Lower leg skin (tissue), 3 donors: ENCODE results near the gene LARGE2.

ENCODE experiments used
- CTCF ChIP-seq, 3 donors: fragments of 450-650 bp; IDR thresholded peaks; one replicate each; pipeline ENCODE4 v1.5.1; 2016; ENCODE audit warnings: antibody characterized with exemption in 3 of 3, mild to moderate bottlenecking in 3 of 3, moderate library complexity in 2 of 3
- POLR2A ChIP-seq, 2 donors: fragments of 450-650 bp; IDR thresholded peaks; one replicate each; pipeline ENCODE4 v1.6.1; 2016 to 2017; ENCODE audit warnings: antibody characterized with exemption in 2 of 2, mild to moderate bottlenecking in 1 of 2, moderate library complexity in 1 of 2

DNA sequence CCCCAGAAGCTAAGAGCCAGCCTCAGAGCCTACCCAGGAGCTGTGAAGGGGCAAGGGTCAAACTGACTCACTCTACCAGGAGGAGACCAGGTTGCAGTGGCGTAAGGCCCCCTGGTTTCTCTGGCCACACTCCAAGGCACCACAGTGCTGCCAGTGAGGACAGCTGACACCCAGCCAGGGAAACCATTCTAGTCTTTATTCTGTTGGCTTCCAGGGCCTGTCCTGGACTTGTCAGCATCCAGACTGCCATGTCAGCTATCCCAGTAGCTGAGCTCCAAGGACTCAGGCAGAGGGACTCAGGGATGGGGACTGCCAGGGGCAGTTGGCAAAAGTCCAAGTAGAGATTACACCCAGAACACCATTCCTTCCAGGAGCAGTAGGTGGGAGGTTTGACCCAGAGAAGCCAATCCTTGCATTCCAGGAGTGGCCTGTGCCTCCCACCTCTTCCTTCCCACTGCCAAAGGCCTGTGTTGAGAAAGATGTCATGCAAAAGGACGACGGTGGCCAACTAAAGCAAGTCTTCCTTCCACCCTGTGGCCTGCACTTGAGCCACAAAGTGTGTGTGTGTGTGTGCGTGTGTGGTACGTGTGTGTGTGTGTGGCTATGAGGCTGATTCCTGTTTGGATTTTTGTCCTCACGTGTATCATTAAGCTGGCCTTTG is 40.6 kb upstream of the LARGE2 start:
- TF ChIP-seq CTCF (IDR thresholded peaks at IDR 0.05), result no peak
- no peak for TF ChIP-seq POLR2A (IDR thresholded peaks at IDR 0.05)
